ENCODE measurements around the gene UXS1.

DNA sequence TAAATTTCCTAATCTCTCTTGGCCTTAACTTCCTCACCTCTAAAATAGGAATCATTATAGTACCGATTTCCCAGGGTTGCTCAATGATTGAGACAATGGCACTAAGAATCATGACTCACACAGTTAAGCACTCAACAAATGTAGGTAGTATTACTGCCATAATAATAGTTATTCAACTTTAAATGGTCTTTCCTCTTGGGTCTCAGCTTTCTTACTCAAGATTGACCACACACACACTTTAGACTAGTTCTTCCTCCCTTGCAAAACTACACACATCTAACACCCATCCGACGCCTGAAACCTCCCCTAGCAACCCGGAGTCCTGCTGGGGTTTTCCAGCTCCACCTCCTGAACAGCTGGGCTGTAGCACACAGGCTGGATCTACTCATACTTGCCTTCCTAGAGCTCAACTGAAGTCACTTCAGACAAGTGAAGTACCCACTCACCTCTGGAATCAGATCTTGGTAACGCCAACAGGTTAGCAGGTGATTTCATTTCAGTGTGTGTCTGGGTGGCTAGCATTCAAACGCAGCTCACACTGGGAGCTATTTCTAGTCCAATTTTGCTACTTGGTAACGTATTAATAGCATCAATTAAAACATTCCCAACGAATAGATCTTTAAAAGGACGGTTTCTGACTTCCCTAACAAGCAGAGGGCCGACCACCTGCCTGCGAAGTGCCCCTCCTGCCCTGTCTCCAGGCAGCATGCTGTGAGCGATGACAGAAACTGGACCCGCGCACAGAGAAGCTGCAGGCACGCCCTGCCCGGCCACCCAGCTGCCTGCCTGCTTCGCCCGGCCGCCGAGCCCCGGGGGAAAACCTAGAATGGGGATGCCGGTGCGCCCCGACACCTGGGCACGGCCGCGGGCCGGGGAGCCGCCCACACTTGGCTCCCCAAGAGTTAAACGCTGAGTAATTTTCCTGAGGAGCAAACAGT lies 1.1 kb downstream of the UXS1 start:
- no peak for TF ChIP-seq CTCF (conservative IDR thresholded peaks at IDR 0.05)
- TF ChIP-seq ZFX (IDR thresholded peaks at IDR 0.05), result no peak

All from C4-2B (cell line).